Hematopoietic multipotent progenitor cell treated with erythropoietin and hydrocortisone succinate and interleukin-3 and kit ligand, for 8 days (in vitro differentiated cells): ENCODE measurements around the gene CACNA2D3.
A peak's percentile ranks its signal among the peaks of the same experiment; 100 is the strongest.

Experiments
- DNase-seq: peaks from one replicate; pipeline ENCODE4 v3.0.0-alpha.2; 2015

Gene CACNA2D3

DNA sequence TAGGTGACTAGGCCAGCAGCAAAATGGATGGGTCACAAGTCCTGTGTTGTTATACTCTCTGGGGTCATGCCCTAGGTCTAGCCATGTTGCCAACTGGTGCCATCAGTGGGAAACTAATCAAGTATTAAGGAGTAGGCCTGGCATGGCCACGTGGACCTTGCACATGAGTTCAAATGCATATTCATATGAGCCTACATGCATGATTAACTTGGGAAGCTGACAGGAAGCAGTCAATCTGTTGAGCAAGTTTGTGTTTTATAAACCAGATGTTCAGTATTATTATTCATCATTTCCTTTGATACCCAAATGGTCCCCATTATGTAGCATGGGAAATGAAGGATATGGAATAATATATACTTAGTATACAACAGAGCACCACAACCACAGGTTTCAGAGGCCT is 710.5 kb downstream of the CACNA2D3 start:
- DNase-seq: no peak

DNA sequence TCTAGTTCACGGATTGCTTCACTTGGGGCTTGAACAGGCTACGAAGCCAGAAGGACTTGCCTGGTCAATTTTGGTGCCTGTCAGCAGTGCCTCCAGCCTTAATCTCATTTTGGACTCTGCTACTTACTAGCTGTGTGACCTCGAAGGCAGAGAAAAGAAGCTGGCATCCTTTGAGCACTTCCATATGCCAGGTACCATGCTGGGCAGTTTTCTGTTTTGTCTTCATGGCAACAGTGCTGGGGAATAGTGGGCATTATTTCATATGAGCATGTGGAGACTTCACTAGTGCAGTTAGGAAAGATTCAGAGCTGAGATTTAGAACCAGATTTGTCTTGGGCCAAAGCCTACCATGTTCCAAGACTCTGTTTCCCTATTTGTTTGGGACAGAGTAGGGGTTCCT is 713.3 kb downstream of the CACNA2D3 start:
- DNase-seq: no peak

DNA sequence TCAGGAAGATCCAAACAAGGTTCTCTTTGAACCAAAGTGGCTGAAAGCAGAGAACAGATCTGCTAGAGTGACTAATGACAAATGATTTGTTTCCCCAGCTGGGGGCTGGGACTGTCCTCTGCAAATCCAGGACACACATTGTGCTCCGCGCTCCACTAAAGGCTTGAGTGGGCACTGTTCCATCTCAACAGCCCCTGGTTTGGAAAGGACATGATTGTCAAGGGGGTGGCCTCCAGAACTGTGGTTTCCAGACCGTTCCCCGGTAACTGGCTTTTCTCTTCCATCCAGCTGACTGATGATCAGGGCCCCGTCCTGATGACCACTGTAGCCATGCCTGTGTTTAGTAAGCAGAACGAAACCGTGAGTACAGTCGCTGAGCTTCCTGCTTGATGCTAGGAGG is 714.5 kb downstream of the CACNA2D3 start:
- DNase-seq: no peak

DNA sequence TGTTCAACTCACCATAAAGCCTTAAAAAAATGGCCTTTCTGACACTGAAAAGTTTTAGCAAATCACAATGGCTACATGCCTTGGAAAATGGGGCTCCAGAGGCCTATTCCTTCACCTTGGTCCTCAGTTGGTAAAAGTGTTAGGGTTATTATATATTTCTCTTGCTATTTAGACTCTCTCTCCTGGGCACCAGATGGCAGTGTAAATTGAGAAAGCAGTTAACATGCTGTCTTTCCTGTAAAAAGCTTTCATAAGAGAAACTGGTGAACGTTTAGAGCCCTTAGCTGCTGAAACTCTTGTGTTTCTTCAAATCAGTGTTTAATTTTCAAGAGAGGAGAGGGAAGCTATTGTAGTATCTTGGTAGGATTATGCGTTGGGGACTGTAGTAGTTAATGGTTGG is 715.6 kb downstream of the CACNA2D3 start:
- no peak for DNase-seq

DNA sequence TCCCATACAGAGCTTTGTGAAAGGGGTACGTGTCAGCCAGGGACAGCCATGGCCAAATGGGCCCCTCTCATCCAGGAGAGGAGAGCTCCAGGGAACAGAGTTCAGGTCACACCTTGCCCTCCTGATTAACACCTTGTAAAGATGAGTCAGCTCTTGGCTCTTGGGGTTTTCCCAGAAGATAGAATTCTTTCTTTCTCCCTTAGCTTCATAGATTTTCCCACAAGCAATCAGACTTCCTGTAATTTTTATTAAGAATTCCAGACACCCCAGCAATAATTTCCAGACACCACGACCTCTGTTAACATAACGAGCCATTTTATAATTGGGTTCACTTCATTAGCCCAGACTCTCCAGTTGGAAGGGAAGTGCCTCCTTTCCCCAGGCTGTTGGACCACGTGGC is 719.1 kb downstream of the CACNA2D3 start:
- no peak for DNase-seq

DNA sequence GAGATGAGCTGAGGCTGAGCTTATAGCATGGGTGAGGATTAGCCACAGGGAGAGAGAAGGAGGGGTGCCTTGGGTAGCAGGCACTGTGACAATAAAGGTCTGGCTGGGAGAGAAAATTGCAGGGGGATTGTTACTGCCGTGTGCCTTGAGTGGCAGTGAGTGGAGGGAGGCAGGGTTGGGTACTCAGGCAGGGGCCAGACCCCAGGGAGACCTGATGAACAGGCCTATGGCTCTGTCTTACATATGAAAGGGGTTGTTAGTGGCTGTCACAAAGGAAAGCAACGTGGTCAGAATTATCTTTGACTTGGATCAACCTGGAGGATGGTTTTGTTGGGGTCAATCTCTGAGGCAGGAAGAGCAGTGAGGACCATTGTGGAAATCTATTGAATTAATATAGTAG is 721.0 kb downstream of the CACNA2D3 start:
- DNase-seq: no peak

DNA sequence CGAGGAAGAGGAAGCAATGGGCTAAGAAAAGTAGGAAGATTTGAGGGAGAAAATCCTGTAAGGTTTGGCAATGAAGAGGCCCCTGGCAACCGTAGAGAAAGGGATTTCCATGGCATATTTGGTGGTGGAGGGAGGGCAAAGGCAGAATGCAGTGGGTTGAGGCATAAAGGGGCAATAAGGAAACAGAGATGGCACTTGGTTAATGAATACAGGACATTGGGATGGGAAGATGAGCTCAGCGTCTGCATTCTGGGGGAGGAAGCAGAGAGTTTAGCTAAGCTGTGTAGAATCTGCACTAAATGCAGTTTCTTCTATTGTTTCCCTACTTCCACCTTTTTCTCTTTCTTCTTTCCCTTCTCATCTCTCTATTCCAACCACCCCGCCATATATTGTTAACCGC is 721.9 kb downstream of the CACNA2D3 start:
- DNase-seq: no peak

DNA sequence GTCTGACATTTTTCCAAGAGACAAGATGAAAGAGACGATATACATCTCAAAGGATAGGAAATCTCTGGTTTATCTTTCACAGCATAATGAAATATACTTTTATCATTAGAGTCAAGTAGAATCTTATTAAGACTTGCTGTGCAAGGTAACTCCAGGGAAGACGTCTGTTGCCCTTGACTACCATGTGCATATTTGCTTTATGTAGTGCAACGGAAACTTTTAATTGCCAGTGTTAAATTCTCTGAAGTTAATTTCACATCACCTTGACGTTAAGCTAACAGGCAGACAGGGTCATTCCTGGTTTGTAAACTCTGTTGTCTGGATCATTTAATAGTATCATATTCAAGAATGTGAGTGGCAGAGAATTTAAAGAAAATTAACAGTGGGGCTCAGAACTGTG is 722.7 kb downstream of the CACNA2D3 start:
- no peak for DNase-seq

DNA sequence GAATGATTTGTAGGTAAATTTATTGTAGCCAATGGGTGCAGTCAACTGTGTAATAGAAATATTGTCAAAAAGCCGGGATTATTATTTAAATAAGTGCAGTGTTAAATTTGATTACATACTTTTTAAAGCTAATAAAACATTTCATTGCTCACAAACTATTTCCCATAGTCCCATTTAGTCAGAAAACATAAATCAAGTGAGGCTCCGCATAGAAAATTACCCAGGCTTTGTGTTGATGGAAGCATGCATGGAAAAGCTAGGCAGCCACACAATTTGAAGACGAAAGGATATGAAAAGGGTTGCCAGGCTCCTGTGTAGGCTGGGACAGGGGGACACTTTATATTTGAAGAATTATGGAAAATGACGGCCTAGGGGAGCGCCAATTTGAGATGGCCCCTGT is 723.2 kb downstream of the CACNA2D3 start:
- no peak for DNase-seq

DNA sequence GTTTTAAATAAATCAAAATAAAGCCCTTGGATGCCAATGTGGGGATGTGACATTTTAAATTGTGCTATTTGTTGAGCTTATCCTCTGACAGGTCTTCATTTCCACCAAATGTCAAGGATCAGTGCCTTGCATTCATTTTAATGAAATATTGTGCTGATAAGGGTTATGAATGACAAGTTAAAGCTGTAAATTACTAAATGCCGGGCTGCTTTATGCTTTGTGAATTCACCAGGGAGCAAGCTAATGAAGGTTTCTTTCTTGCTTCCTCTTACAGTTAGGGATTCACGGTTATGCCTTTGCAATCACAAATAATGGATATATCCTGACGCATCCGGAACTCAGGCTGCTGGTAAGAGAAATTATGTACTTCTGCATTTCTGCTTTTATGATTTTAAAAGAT is 723.8 kb downstream of the CACNA2D3 start:
- no peak for DNase-seq

DNA sequence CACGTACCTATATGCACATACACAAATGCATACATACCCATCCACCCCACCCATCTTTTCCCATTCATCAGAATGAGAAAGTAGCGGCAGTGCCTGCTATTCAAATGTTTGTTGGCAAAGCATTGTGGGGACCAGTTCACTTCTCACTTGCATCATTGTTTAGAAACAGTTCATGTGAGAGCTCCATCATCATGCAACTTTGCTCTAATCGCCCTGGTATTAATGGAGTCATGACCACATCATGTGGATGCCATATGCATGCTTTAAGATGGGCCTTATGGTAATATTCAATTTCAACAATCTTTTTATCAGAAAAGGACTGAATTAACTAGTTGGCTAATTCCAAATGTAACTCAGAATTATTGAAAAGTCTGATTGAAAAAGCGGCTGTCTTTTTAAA is 725.0 kb downstream of the CACNA2D3 start:
- no peak for DNase-seq

DNA sequence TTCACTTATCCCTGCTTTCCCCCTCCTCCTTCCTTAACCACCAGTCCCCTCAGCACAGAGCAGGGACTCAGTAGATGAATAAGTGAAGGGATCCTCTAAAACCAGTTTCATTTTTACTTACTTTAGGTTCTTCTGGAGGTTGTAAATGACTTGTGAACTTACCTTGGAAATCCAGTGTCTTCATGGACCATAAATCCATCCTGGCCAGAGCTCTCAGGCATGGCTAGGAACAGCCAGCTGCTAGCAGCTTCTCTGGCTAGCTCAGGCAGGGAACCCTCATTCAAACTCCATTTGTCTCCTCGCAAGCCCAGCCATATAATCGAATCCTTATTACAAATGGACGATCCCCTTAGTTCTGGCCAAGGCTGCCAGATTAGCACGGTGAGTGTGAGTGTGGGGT is 727.0 kb downstream of the CACNA2D3 start:
- DNase-seq: no peak

DNA sequence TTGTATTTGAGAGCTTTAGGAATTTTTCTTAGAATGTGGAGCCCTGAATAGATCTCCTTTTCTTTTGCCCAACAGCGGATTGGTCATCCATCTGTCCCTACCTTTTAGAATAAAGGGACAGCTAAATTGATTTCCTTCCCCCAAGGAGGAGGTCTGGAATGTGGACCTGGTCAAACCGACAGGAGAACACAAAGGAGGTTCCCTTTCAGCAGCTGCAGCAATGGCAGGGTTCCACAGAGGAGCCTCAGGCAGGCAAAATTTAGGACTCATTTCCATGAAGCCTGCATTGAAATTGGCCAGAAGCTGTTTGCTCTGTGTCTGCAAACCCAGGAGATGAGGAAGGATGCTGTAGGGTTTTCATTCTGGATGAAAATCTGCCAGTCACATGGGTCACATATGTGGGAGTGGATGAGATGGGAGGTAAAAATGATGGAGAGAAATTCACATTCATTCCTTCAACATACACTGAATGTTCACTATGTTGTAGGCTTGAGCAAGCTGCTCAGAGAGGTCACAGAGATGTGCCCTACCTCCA is 728.2 kb downstream of the CACNA2D3 start:
- no peak for DNase-seq

DNA sequence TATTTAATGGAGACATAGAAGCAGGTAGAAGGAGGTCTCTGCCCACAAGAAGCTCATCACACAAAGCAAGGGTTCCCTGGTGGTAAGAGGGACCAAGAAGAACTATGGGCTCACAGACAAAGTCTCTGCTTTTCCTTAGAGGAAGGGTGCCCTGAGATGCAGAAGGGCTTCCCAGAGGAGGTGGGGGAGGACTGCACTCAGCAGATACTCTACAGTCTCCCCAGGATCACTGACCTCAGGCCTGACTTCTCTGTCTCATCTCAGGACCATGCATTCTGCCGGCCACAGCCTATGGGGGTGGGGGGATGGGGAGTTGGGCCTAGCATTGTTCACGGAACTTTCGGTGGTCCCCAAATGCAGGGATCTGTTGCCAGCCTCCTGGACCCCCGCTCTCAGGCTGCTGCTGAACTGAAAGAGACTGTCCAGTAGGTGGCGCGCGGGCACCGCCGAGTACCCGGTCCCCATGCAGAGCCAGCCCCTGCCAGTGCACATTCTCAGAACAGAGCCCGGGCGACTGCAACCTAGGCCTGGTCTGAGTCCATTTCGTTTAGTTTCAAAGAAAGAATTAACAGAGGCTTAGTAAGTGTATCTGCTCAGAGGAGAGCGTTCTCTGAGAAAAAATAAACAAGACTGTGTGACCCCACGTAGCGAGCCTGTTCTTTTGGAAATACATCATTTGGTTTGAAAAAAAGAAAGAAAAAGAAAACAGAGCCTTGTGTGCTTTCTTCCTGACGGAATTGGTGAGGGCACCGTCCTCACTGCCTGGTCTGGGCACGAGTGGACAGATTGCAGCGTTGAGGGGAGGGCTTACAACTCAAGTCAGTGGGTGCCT is 731.4 kb downstream of the CACNA2D3 start:
- DNase-seq: peak; percentile 39

DNA sequence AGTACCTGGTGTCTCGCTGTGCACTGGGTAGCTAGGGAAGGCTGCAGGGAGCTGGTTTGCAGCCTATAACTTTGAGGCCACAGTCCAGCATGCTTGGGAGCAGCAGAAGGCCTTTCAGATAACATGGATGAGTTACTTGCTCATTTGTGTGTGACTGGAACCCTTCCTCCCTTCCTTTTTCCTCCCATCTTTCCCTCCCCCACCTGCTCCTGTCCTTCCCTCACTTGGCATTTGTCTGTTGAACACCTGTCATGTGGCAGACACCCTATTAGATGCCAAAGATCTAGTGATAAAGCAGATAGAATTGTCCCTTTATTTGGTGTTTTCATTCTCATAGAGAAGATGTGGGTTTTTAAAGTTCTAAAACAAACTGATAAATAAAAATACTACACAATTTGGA is 733.9 kb downstream of the CACNA2D3 start:
- DNase-seq: no peak

DNA sequence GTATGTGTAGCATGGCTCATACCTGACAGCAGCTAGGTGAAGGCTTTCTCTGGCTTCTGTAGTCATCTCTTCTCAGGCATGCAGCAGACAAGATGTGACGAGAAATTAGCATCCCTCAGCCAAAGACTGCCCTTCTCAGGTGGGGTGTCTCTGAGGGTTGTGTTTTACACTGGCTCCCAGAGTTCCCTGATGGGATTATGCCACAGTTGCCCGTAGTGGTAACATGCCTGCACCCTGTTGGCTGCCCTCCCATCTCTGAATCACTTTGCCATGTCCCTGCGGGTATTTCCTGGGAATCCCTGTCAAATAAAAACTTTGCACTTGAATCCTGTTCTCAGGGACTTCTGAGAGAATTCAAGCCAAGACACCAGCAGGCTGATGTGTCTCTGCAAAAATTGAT is 735.0 kb downstream of the CACNA2D3 start:
- DNase-seq: no peak

DNA sequence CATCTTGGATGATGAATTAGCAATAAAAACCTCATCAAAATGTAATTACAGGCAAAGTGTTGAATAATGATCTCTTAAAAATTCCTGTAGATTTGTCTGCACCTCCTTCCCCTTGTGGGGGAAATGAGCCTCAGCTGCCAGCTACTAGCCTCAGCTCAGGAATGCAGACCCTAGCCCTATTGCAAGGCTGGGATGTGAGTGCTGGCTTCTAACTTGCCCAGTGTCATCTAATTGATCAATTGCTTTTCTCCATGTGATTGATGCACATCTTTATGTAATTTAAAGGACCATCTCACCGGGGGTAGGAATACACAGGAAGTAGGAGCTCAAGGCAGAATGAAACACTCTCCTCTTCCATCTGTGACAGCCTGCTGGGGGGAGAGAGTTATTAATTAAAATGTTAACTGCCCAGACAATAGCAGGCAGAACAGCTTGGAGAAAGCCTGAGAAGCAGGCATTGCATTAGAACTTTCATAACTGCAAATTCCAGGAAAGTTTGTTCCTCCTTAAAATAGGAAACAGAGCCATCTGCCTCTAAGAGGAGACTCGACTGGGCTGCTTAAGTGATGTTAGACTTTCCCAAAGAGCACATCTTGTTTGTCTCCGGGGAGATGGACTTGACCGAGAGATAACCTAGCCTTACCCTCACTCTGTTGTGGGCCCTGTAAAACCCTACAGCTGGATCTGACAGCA is 735.9 kb downstream of the CACNA2D3 start:
- no peak for DNase-seq

DNA sequence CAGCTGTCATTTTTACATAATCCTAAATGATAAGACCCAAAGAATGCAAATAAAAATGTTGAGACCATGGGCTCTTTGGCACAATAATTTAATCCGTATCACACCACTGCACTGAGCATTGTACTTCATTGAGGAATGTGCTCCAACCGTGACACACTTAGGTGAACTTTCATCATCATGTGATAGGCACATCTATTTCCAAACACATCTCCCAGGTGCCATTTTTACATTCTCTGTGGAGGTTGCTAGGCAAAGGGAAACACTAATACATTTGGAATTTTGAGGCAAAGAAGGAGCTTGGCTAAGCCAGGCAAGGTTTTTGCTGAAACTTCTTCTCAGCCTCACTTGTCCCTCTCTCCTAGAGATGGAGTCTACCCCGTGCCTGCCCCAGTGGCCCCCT is 736.8 kb downstream of the CACNA2D3 start:
- no peak for DNase-seq

DNA sequence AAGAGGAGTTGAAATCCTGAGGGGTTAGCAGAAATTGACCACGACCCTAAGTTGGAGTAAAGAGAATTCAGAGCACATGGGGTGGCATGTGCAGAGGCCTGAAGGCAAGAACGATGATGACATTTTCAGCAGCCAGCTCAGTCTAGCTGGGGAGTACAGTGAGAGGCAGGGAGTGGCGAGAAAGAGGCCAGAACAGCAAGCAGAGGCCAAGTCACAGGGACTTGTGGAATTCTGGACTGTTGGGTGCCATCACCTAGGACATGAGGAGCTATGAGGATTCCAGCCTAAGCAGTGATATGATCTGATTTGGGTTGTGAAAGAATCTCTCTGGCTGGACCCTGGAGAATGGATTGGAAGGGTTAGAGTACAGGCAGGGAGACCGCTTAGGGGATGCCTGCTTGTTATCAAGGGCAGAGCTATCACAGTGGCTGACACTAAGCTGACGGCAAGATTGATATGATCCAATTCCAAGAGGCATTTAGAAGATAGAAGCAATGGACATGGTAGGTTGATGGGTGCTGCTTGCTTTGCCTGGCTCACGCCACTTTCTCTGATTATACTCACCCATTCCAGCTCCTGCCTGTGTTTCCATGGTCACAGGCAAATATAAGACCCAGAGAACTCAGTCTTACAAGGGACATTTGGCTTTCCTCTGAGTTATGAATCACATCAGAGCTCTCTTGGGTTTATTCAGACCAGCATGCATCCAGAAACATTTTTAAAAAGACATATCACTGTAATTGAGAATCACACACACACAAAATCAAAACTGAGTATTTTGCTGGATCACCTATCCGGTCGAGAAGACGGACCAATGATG is 739.1 kb downstream of the CACNA2D3 start:
- DNase-seq: no peak

DNA sequence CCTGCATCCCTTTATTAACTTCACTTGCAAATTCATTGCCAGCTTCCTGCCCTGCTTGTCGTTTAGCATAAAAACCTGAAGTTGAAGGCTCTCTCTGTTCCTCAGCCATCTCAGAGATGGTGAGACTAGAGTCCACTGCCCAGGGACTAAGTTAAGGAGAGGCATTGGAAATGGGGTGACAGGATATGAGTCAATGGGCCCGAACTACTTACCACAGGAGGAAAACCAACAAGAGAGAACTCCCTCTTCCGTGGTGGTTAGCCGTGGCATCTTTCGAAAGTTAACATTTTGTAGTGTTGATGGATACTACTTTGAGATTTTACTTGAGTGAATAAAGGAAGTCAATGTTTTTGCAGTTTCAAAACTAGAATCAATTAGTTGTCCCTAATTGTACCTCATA is 740.2 kb downstream of the CACNA2D3 start:
- DNase-seq: peak; percentile 8

DNA sequence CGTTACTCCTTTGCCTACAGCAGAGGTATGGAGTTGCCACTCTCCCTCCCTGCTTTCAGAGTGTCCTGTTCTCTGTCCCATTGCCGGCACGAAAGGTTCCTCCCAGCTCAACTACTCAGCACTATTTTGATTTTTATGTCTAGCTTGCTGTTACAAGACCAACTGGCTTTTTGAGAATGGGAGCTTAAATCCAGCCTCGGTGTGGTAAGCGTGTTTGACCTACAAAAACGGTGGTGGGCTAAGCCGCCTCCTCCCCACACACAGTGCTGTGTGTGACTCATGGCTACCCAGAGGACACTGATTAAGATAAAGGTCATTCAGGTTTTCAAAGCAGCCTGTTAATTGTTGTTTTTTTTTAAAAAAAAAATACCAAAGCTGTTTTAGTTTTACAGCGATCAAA is 741.0 kb downstream of the CACNA2D3 start:
- DNase-seq: no peak

DNA sequence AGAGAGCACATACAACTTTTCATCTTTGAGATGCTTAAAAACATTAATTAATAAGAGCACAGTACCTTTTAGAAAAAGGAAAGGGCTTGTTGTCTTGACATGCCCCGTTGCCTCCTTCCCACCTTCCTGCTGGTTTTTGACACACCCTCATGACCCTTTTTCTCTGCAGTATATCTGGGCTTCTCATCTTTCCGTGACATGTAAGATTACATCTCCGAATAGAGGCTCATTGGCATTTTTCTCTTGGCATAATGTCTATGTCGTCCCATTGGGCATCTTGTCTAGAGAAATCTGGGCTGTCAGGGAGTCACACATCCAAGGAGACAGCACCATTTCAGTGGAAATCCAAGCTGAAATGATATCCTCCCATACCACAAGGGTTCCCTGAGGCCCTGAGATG is 741.4 kb downstream of the CACNA2D3 start:
- no peak for DNase-seq

DNA sequence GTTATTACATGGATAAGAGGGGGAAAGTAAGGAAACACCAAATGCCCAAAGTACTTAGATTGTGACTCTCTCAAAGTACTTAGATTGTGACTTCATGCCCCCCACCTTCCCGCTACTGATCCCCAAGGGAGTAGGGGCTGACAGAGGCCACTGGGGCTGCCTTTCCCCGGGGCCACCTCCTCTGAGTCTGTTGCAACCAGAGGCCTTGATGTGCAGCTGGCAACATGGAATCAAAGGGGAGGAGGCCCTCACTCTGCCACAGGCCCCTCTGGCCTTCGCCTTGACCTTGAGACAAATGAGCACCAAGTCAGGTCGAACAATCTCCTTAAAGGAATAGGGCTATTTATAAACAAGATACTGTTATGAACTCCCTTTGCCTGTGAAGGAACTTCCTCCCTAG is 743.0 kb downstream of the CACNA2D3 start:
- DNase-seq: no peak

DNA sequence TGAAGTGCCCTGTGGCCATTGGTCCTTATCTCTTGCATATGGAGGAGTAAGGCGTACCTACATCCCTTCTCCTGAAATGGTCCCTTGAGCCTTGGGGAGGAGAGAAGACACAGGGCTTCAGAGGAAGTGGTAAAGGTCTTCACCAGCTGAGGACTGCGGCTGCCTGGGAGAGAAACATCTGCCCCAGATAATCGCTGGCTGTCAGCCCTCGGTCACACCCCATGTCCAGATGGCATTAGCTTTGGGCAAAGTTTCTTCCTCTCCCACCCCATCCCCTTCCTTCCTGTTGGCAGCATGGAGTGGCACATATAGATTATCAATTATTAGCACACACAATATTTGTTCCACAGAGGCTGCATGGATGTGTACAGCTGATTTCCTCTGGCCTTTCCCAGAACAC is 743.9 kb downstream of the CACNA2D3 start:
- peak; percentile 70 for DNase-seq
